Keratinocyte (primary cell): Measurements from ENCODE around the gene ANGPT4.

Source experiments
- EZH2 ChIP-seq: IDR thresholded peaks from one replicate; pipeline ENCODE4 v1.6.1; 2012; ENCODE audit warnings: inconsistent platforms, mild to moderate bottlenecking, low read length, moderate library complexity
- TF ChIP-seq, protein P1 (sequence below), 3 experiments: IDR thresholded peaks in 1 of 3; conservative IDR thresholded peaks in 1 of 3; optimal IDR thresholded peaks in 1 of 3; 2 replicates in 2 of 3; 3 replicates in 1 of 3; pipeline versions ENCODE3 to v1.5.1; 2011; ENCODE audit warnings: low read length in 3 of 3, mild to moderate bottlenecking in 3 of 3, moderate library complexity in 2 of 3, control low read depth in 1 of 3, inconsistent platforms in 1 of 3; ENCODE audit not compliant: insufficient read depth in 2 of 3; ENCODE audit errors: extremely low read depth in 1 of 3

- TF ChIP-seq, protein P1, sequence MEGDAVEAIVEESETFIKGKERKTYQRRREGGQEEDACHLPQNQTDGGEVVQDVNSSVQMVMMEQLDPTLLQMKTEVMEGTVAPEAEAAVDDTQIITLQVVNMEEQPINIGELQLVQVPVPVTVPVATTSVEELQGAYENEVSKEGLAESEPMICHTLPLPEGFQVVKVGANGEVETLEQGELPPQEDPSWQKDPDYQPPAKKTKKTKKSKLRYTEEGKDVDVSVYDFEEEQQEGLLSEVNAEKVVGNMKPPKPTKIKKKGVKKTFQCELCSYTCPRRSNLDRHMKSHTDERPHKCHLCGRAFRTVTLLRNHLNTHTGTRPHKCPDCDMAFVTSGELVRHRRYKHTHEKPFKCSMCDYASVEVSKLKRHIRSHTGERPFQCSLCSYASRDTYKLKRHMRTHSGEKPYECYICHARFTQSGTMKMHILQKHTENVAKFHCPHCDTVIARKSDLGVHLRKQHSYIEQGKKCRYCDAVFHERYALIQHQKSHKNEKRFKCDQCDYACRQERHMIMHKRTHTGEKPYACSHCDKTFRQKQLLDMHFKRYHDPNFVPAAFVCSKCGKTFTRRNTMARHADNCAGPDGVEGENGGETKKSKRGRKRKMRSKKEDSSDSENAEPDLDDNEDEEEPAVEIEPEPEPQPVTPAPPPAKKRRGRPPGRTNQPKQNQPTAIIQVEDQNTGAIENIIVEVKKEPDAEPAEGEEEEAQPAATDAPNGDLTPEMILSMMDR (optimal IDR thresholded peaks at IDR 0.05 in 1 of 3, IDR thresholded peaks at IDR 0.05 in 1 of 3, conservative IDR thresholded peaks at IDR 0.05 in 1 of 3; ENCODE audit: extremely low read depth in 1 of 3, insufficient read depth in 2 of 3, low read length in 3 of 3): no peak
- TF ChIP-seq EZH2: no peak
Measured at GRCh38 chr20:881783-882144, 34.4 kb downstream of the ANGPT4 start.
